K562 (cell line): ENCODE results near the gene ALKBH7. TPM values are rescaled to one million over a fixed set of nuclear protein-coding genes. Genes with fewer than 3 reads are reported as not detected.

ENCODE experiments used
- EHMT2 ChIP-seq: fragments of 450-650 bp; IDR thresholded peaks from 2 replicates; pipeline ENCODE4 v1.6.1; 2018; ENCODE audit warnings: antibody characterized with exemption
- HCFC1 ChIP-seq: IDR thresholded peaks from 2 replicates; pipeline ENCODE4 v1.6.1; 2012; ENCODE audit warnings: low read depth, low read length, improper control_type of control experiment
- KAT2B ChIP-seq: IDR thresholded peaks from one replicate; pipeline ENCODE4 v1.6.1; 2012; ENCODE audit warnings: low read depth, mild to moderate bottlenecking, control low read depth, inconsistent platforms, low read length, moderate library complexity
- KLF16 ChIP-seq: IDR thresholded peaks from 2 replicates; pipeline ENCODE4 v1.6.1; 2016; ENCODE audit warnings: antibody characterized with exemption
- MYC ChIP-seq, 2 experiments: fragments of 250-450 bp in 1 of 2; sonication (Bioruptor Pico) in 1 of 2; IDR thresholded peaks; 2 replicates each; pipeline versions ENCODE4 v1.5.1 to v1.6.1; 2012 to 2021; ENCODE audit warnings: low read depth in 2 of 2, borderline replicate concordance in 1 of 2, improper control_type of control experiment in 1 of 2, low read length in 1 of 2, mild to moderate bottlenecking in 1 of 2, moderate library complexity in 1 of 2
- NFE2L1 ChIP-seq: fragments of 450-650 bp; IDR thresholded peaks from 2 replicates; pipeline ENCODE4 v1.6.1; 2016; ENCODE audit warnings: missing genetic modification characterization, low read depth, mild to moderate bottlenecking, missing compliant biosample characterization, moderate library complexity, borderline replicate concordance
- RBBP5 ChIP-seq: fragments of 200-600 bp; sonication (generic); IDR thresholded peaks from 2 replicates; pipeline ENCODE4 v1.6.1; 2012; ENCODE audit warnings: borderline replicate concordance, mild to moderate bottlenecking, low read length, control low read depth, inconsistent platforms; ENCODE audit not compliant: insufficient read depth, poor library complexity, severe bottlenecking
- SIN3A ChIP-seq, 2 experiments: fragments of 150-350 bp in 1 of 2; IDR thresholded peaks; 2 replicates each; pipeline ENCODE4 v1.6.1; 2011 to 2016; ENCODE audit warnings: borderline replicate concordance in 2 of 2, low read depth in 2 of 2, low read length in 2 of 2, mild to moderate bottlenecking in 2 of 2, moderate library complexity in 2 of 2; ENCODE audit not compliant: control insufficient read depth in 1 of 2
- SMAD4 ChIP-seq: fragments of 250-450 bp; sonication (Bioruptor Pico); conservative IDR thresholded peaks from 2 replicates; pipeline ENCODE4 v1.8.0; 2021; ENCODE audit warnings: inconsistent platforms, mild to moderate bottlenecking, moderate library complexity
- ZKSCAN1 ChIP-seq: fragments of 150-350 bp; IDR thresholded peaks from 2 replicates; pipeline ENCODE4 v1.6.1; 2016; ENCODE audit warnings: low read depth, low read length
- polyA plus RNA-seq, 8 experiments: library from polyadenylated mRNA; depleted of rRNA in 4 of 8; stranded (reverse) in 5 of 8; unstranded in 3 of 8; fragments of >200 nt; fragmentation: Nextera tagmentation in 2 of 8; fragmentation: Illumina TruSeq in 1 of 8; extraction: Ambion mirVana in 2 of 8; extraction: Trizol in 1 of 8; gene quantifications; 2 replicates each; pipeline versions ENCODE4 v1.2.1 to v1.2.3, GENCODE V29; 2011 to 2014; ENCODE audit warnings: inconsistent platforms in 1 of 8, missing spikeins in 1 of 8
- total RNA-seq, 7 experiments: library from RNA; depleted of rRNA in 6 of 7; stranded (reverse); fragments of >200 nt in 6 of 7; fragmentation: Illumina TruSeq in 2 of 7; extraction: Trizol in 2 of 7; gene quantifications; 2 replicates each; pipeline versions ENCODE4 v1.2.1 to v1.2.3, GENCODE V29; 2011 to 2021; ENCODE audit warnings: low replicate concordance in 1 of 7
- TF ChIP-seq, protein P1 (sequence below): fragments of 200-600 bp; sonication (generic); IDR thresholded peaks from one replicate; pipeline ENCODE4 v1.6.1; 2012; ENCODE audit warnings: mild to moderate bottlenecking, low read depth, low read length, inconsistent platforms
- TF ChIP-seq, protein P2 (sequence below): fragments of 250-450 bp; sonication (Bioruptor Pico); IDR thresholded peaks from 2 replicates; pipeline ENCODE4 v1.8.0; 2022; ENCODE audit warnings: moderate library complexity, mild to moderate bottlenecking, inconsistent platforms

Gene ALKBH7
- total and polyA plus RNA-seq, 9 of the 15 experiments (the other 6 are each of a cell fraction or from before 2014, with no cell fraction given): 0.69 to 94.8 (median 17.6) TPM

DNA sequence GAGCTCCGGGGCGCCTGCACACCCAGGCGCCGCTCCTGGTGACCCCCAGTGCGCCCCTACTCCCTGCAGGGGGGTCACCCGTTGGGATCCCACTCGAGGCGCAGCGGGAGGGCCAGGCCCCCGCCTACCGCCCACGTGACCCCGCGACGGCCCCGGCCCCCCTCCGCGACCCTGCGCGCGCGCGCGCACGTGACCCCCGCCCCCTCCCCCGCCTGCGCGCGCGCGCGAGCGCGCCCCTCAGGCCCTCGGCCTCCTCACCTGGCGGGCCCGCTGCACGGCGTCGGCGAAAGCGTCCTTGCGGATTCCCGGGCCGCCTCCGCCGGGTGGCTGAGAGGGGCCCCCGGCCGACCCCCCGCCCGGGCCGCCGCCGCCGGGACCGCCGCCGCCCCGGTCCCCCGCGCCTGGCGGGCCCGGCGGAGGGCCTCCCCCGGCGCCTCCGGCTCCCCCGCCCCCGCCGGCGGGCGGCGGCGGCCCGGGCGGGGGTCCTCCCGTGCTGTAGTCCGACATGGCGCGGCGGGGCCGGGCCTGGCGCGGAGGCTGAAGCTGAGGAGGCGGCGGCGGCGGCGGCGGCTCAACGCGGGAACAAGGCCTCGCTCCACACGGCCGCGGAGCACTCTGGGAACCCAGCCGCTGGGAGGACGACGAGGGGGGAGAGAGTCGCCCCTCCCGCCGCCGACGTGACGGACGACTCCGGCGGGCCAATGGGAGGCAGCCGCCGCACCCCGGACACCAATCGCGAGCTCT is 51.8 kb downstream of the ALKBH7 start, which contains the start of gene KHSRP (continued):
- TF ChIP-seq, protein P1, sequence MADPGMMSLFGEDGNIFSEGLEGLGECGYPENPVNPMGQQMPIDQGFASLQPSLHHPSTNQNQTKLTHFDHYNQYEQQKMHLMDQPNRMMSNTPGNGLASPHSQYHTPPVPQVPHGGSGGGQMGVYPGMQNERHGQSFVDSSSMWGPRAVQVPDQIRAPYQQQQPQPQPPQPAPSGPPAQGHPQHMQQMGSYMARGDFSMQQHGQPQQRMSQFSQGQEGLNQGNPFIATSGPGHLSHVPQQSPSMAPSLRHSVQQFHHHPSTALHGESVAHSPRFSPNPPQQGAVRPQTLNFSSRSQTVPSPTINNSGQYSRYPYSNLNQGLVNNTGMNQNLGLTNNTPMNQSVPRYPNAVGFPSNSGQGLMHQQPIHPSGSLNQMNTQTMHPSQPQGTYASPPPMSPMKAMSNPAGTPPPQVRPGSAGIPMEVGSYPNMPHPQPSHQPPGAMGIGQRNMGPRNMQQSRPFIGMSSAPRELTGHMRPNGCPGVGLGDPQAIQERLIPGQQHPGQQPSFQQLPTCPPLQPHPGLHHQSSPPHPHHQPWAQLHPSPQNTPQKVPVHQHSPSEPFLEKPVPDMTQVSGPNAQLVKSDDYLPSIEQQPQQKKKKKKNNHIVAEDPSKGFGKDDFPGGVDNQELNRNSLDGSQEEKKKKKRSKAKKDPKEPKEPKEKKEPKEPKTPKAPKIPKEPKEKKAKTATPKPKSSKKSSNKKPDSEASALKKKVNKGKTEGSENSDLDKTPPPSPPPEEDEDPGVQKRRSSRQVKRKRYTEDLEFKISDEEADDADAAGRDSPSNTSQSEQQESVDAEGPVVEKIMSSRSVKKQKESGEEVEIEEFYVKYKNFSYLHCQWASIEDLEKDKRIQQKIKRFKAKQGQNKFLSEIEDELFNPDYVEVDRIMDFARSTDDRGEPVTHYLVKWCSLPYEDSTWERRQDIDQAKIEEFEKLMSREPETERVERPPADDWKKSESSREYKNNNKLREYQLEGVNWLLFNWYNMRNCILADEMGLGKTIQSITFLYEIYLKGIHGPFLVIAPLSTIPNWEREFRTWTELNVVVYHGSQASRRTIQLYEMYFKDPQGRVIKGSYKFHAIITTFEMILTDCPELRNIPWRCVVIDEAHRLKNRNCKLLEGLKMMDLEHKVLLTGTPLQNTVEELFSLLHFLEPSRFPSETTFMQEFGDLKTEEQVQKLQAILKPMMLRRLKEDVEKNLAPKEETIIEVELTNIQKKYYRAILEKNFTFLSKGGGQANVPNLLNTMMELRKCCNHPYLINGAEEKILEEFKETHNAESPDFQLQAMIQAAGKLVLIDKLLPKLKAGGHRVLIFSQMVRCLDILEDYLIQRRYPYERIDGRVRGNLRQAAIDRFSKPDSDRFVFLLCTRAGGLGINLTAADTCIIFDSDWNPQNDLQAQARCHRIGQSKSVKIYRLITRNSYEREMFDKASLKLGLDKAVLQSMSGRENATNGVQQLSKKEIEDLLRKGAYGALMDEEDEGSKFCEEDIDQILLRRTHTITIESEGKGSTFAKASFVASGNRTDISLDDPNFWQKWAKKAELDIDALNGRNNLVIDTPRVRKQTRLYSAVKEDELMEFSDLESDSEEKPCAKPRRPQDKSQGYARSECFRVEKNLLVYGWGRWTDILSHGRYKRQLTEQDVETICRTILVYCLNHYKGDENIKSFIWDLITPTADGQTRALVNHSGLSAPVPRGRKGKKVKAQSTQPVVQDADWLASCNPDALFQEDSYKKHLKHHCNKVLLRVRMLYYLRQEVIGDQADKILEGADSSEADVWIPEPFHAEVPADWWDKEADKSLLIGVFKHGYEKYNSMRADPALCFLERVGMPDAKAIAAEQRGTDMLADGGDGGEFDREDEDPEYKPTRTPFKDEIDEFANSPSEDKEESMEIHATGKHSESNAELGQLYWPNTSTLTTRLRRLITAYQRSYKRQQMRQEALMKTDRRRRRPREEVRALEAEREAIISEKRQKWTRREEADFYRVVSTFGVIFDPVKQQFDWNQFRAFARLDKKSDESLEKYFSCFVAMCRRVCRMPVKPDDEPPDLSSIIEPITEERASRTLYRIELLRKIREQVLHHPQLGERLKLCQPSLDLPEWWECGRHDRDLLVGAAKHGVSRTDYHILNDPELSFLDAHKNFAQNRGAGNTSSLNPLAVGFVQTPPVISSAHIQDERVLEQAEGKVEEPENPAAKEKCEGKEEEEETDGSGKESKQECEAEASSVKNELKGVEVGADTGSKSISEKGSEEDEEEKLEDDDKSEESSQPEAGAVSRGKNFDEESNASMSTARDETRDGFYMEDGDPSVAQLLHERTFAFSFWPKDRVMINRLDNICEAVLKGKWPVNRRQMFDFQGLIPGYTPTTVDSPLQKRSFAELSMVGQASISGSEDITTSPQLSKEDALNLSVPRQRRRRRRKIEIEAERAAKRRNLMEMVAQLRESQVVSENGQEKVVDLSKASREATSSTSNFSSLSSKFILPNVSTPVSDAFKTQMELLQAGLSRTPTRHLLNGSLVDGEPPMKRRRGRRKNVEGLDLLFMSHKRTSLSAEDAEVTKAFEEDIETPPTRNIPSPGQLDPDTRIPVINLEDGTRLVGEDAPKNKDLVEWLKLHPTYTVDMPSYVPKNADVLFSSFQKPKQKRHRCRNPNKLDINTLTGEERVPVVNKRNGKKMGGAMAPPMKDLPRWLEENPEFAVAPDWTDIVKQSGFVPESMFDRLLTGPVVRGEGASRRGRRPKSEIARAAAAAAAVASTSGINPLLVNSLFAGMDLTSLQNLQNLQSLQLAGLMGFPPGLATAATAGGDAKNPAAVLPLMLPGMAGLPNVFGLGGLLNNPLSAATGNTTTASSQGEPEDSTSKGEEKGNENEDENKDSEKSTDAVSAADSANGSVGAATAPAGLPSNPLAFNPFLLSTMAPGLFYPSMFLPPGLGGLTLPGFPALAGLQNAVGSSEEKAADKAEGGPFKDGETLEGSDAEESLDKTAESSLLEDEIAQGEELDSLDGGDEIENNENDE: no peak
- TF ChIP-seq, protein P2, sequence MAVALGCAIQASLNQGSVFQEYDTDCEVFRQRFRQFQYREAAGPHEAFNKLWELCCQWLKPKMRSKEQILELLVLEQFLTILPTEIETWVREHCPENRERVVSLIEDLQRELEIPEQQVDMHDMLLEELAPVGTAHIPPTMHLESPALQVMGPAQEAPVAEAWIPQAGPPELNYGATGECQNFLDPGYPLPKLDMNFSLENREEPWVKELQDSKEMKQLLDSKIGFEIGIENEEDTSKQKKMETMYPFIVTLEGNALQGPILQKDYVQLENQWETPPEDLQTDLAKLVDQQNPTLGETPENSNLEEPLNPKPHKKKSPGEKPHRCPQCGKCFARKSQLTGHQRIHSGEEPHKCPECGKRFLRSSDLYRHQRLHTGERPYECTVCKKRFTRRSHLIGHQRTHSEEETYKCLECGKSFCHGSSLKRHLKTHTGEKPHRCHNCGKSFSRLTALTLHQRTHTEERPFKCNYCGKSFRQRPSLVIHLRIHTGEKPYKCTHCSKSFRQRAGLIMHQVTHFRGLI: no peak
- TF ChIP-seq KAT2B (no peak), MYC (IDR thresholded peaks at IDR 0.05; ENCODE audit: low read depth, low read length) (no peak), MYC (CRISPR knock-in tag; IDR thresholded peaks at IDR 0.05; ENCODE audit: borderline replicate concordance, low read depth) (no peak), NFE2L1 (tag) (no peak), KLF16 (no peak), EHMT2 (no peak), ZKSCAN1 (no peak), SMAD4 (0 out of 2 replicates have a peak, but pooled peaks have one; percentile 25), SIN3A (IDR thresholded peaks at IDR 0.05; ENCODE audit: borderline replicate concordance in 2 of 2, control insufficient read depth in 1 of 2, low read depth in 2 of 2, low read length in 2 of 2) (peak in 1 of 2 experiments; percentile 27; a peak in 1 of 4 replicates), RBBP5 (peak; percentile 23), HCFC1 (peak; percentile 38; the same call in 1 of the 2 replicates)
